BJ (cell line): ENCODE results near the gene INSC. TPM values are rescaled to one million over a fixed set of nuclear protein-coding genes. Genes with fewer than 3 reads are reported as not detected.

Experiments
- CTCF ChIA-PET: fragments of 350-600 bp; formaldehyde crosslinking; extraction: SDS; loops from one replicate; lab custom pipeline; 2021; ENCODE audit warnings: antibody characterized with exemption, inconsistent platforms; lab: Yijun Ruan, JAX
- POLR2A ChIA-PET: fragments of 300-600 bp; sonication (Branson Sonifier 250); formaldehyde crosslinking; extraction: SDS; loops from one replicate; lab custom pipeline; 2021; ENCODE audit warnings: antibody characterized with exemption; lab: Charles Lee
- DNase-seq: peaks from one replicate; pipeline ENCODE4 v3.0.0-alpha.2; 2011; ENCODE audit warnings: low read depth
- H3K27me3 ChIP-seq: 2 replicates; pipeline ENCODE4 v1.6.0; 2011; ENCODE audit warnings: low read length; ENCODE audit not compliant: control insufficient read depth, insufficient read depth
- H3K36me3 ChIP-seq: 2 replicates; pipeline ENCODE4 v1.5.1; 2011; ENCODE audit warnings: low read length; ENCODE audit not compliant: control insufficient read depth, insufficient read depth
- H3K4me3 ChIP-seq: 2 replicates; pipeline ENCODE4 v1.5.1; 2011; ENCODE audit warnings: low read depth, mild to moderate bottlenecking, control low read depth, low read length
- CTCF ChIP-seq: IDR thresholded peaks from 2 replicates; pipeline ENCODE4 v1.5.1; 2011; ENCODE audit warnings: low read depth, mild to moderate bottlenecking, control low read depth, inconsistent platforms, low read length, moderate library complexity; ENCODE audit not compliant: insufficient read depth
- polyA plus RNA-seq: library from polyadenylated mRNA; depleted of rRNA; stranded (reverse); fragments of >200 nt; gene quantifications from 2 replicates; pipeline ENCODE4 v1.2.3, GENCODE V29; 2011

The INSC gene
- polyA plus RNA-seq, 1 experiment, result 0.10 TPM

GRCh38 chr11:15111215-15111614, 3.5 kb upstream of the INSC start:
- DNase-seq, result no peak
- no peaks in the 10 kb centered on the region; the same call in 1 of the 2 replicates for H3K27me3 ChIP-seq
- POLR2A ChIA-PET, result no interaction called here
- CTCF ChIA-PET, result interaction anchor here (16.0 kb wide), 1 partner anchor 95 kb away, joined by 276 read pairs; no protein-coding TSS in a partner anchor
- no peak for TF ChIP-seq CTCF
- no peak overlapping the region for H3K4me3 ChIP-seq
- no peaks in the 10 kb centered on the region for H3K36me3 ChIP-seq

- no peaks in the 10 kb centered on the region; the same call in 1 of the 2 replicates for H3K27me3 ChIP-seq
- TF ChIP-seq CTCF, result no peak
- DNase-seq, result no peak
- no peak overlapping the region for H3K4me3 ChIP-seq
- ChIA-PET CTCF (interaction anchor here (0.5 to 1.0 kb wide), 2 partner anchors 33 to 101 kb away, joined by 3 read pairs; no protein-coding TSS in a partner anchor), POLR2A (no interaction called here)
- H3K36me3 ChIP-seq, result no peaks in the 10 kb centered on the region
These were observed 2.6 kb upstream of the INSC start for GRCh38 chr11:15112131-15112541.

- Histone ChIP-seq H3K27me3 (no peaks in the 10 kb centered on the region; the same call in 1 of the 2 replicates), H3K4me3 (no peak overlapping the region), H3K36me3 (no peaks in the 10 kb centered on the region)
- ChIA-PET POLR2A (no interaction called here), CTCF (interaction anchor here (0.9 to 2.4 kb wide), 2 partner anchors 10 to 11 kb away, joined by 3 to 7 read pairs; no protein-coding TSS in a partner anchor)
- TF ChIP-seq CTCF, result no peak
- no peak for DNase-seq
These were observed 1.3 kb upstream of the INSC start for GRCh38 chr11:15113381-15113780.

- no peak for TF ChIP-seq CTCF
- CTCF ChIA-PET, result interaction anchor here (0.9 to 2.2 kb wide), 3 partner anchors 11 to 15 kb away, joined by 4 to 7 read pairs (median 4); no protein-coding TSS in a partner anchor
These were observed 963 bp downstream of the INSC start for GRCh38 chr11:15115686-15116085.

GRCh38 chr11:15117751-15118150, 3.0 kb downstream of the INSC start:
- DNase-seq, result no peak
- POLR2A ChIA-PET, result no interaction called here
- H3K36me3 ChIP-seq, result no peaks in the 10 kb centered on the region
- CTCF ChIA-PET, result interaction anchor here (1.1 to 1.4 kb wide), 4 partner anchors 9 to 90 kb away, joined by 3 to 6 read pairs (median 4); no protein-coding TSS in a partner anchor
- no peaks in the 10 kb centered on the region; the same call in 1 of the 2 replicates for H3K27me3 ChIP-seq
- H3K4me3 ChIP-seq, result no peak overlapping the region
- TF ChIP-seq CTCF, result no peak

More at GRCh38 chr11:15115686-15116085, 963 bp downstream of the INSC start:
- H3K27me3 ChIP-seq, result no peaks in the 10 kb centered on the region; the same call in 1 of the 2 replicates
- no peaks in the 10 kb centered on the region for H3K36me3 ChIP-seq
- no peak for DNase-seq
- no peak overlapping the region for H3K4me3 ChIP-seq
- POLR2A ChIA-PET, result no interaction called here
